Measurements from ENCODE around the gene SLC39A10.

- TF ChIP-seq CTCF (IDR thresholded peaks at IDR 0.05; ENCODE audit: low read length) = no peak
- no peak for TF ChIP-seq EZH2phosphoT487 (IDR thresholded peaks at IDR 0.05; ENCODE audit: low read length)
- TF ChIP-seq EZH2 (optimal IDR thresholded peaks at IDR 0.05; ENCODE audit: low read depth, low read length) = no peak
These were observed 5.1 kb downstream of the SLC39A10 start for GRCh38 chr2:195662138-195662537.

Data from MM.1S (cell line).